Heart left ventricle (tissue), 16 donors: Measurements from ENCODE around the gene NR2F1. TPM values are rescaled to one million over a fixed set of nuclear protein-coding genes. Genes with fewer than 3 reads are reported as not detected.

Experiments
- ATAC-seq, 4 donors: fragments of 200-7000 bp; cut with Tn5 transposase; one replicate each; pipeline ENCODE4 v1.9.1; 2020 to 2022; ENCODE audit warnings: moderate library complexity in 4 of 4, mild to moderate bottlenecking in 3 of 4, moderate number of reproducible peaks in 1 of 4
- DNase-seq, 5 donors: peaks; one replicate each; pipeline ENCODE4 v3.0.0-alpha.2; 2020
- H3K27ac ChIP-seq, 12 donors: fragments of 200-600 bp; sonication (generic) in 4 of 12; one replicate each; pipeline versions ENCODE4 v1.5.0 to v1.8.0; 2016 to 2022; ENCODE audit warnings: mild to moderate bottlenecking in 2 of 12
- H3K27me3 ChIP-seq, 9 donors: fragments of 200-600 bp; sonication (generic) in 2 of 9; one replicate each; pipeline versions ENCODE4 v1.5.1 to v1.8.0; 2016 to 2022; ENCODE audit warnings: mild to moderate bottlenecking in 3 of 9
- H3K36me3 ChIP-seq, 9 donors: fragments of 200-600 bp; sonication (generic) in 2 of 9; one replicate each; pipeline versions ENCODE4 v1.5.0 to v1.8.0; 2018 to 2022; ENCODE audit warnings: mild to moderate bottlenecking in 2 of 9
- H3K4me1 ChIP-seq, 12 donors: fragments of 200-600 bp; sonication (generic) in 4 of 12; one replicate each; pipeline versions ENCODE4 v1.5.0 to v1.8.0; 2016 to 2022; ENCODE audit warnings: mild to moderate bottlenecking in 3 of 12
- H3K4me3 ChIP-seq, 12 donors: fragments of 200-600 bp; sonication (generic) in 4 of 12; one replicate each; pipeline versions ENCODE4 v1.5.0 to v1.8.0; 2017 to 2022; ENCODE audit warnings: mild to moderate bottlenecking in 9 of 12, moderate library complexity in 4 of 12
- H3K9me3 ChIP-seq, 12 donors: fragments of 200-600 bp; sonication (generic) in 4 of 12; one replicate each; pipeline versions ENCODE4 v1.5.0 to v1.8.0; 2016 to 2022; ENCODE audit warnings: mild to moderate bottlenecking in 1 of 12
- POLR2A ChIP-seq, 2 donors: fragments of 450-650 bp; IDR thresholded peaks; one replicate each; pipeline ENCODE4 v1.6.1; 2017; ENCODE audit warnings: antibody characterized with exemption in 2 of 2, mild to moderate bottlenecking in 2 of 2, moderate library complexity in 2 of 2
- WGBS, 4 donors: extraction: QIAGEN DNeasy Blood & Tissue Kit in 2 of 4; methylation state at CpG; one replicate each; pipeline versions ENCODE4 v1.1.5 to v1.1.7; 2013 to 2018; 5-methylcytosine and 5-hydroxymethylcytosine counted together
- intact Hi-C, 10 donors: fragments of 100-400 bp; cut with DNase I; formaldehyde crosslinking; loops; one replicate each; pipeline versions ENCODE4 v1.11.1 to v1.14.2; 2022
- polyA plus RNA-seq, 2 donors: library from polyadenylated mRNA; stranded (reverse); fragments of 200-250 nt; gene quantifications; one replicate each; pipeline ENCODE4 v1.2.3, GENCODE V29; 2013
- total RNA-seq, 9 donors: library from RNA; depleted of rRNA in 2 of 9; stranded (reverse); fragments of >200 nt in 2 of 9; fragmentation: NEBNext Ultra II Directional in 3 of 9; extraction: Animal tissue kit (Norgen Biotek cat#: 25700) in 3 of 9; gene quantifications; one replicate each; pipeline versions ENCODE4 v1.1.0 to v1.2.4, GENCODE V29; 2016 to 2023
- TF ChIP-seq, protein P1 (sequence below), 12 donors: fragments of 200-600 bp; sonication (generic) in 4 of 12; IDR thresholded peaks; one replicate each; pipeline versions ENCODE4 v1.5.0 to v1.8.0; 2018 to 2022; ENCODE audit warnings: antibody characterized with exemption in 12 of 12, mild to moderate bottlenecking in 5 of 12
- donor health status: ischemic (EF 13 %, LVEDD 7.1; RV severe dilation, severe dysfunction).
- donor health status: healthy with polysubstance abuse.
- donor health status: DM: no; HTN: yes; CAD: no.
- donor health status: DM: no; HTN: no; CAD: no.
- donor health status: ischemic (EF 25% LVEDD 6.9; RV normal size, moderate dysfunction).
- donor health status: ischemic (EF 25% LVEDD 5.7; RV mildly dilated, moderate dysfunction).
- donor health status: healthy.
- donor health status: DM: yes; HTN: yes; CAD: no.
- donor health status: ischemic (EF 35%, LVEDD 5.7; RV mildly dilated, moderate dysfunction).
- donor health status: nonischemic (EF 11% LVEDD 7.7; RV severe dilation, severe dysfunction).
- donor health status: DM: yes; HTN: yes; CAD: no.
- donor health status: PGD.
- donor health status: ischemic (EF 29% LVEDD 5.4; RV normal size, mild dysfunction).
- donor health status: nonischemic (EF 23%, LVEDD 6.1; RV moderate dilation, normal function).

Gene NR2F1
- total and polyA plus RNA-seq, 11 donors = 0.37 to 13.5 (median 0.57) TPM; not detected in 3

DNA sequence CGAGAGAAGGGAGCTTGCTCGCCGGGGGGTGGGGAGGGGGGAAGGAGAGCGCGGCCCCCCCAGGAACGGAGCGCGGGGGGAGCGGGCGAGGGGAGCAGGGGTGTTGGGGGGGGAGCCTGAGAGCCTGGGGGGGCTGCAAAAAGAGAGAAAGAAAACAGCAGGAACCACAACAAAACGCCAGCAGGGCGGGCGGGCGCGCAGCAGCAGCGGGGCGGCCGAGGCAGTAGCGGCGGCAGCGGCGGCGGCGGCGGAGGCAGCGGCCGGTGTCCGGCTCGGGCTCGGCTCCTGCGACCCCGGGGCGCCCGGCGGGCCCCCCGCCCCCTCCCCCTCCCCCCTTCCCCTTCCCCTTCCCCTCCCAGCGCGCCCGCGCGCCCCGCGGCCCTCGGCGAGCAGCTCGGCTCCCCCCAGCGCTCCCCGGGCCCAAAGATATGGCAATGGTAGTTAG lies 1.6 kb downstream of the NR2F1 start:
- Histone ChIP-seq H3K27ac (peak overlapping the region in 1 of 12 donors; percentile 51), H3K9me3 (no peaks in the 10 kb centered on the region), H3K27me3 (peaks cover 46 to 86% (median 69%) of the 10 kb centered on the region in 9 donors), H3K4me3 (peak overlapping the region in 11 of 12 donors; percentile 33 to 74 (median 50)), H3K36me3 (no peaks in the 10 kb centered on the region), H3K4me1 (peaks cover 5 to 49% (median 19%) of the 10 kb centered on the region in 12 donors)
- 1 to 4% (median 2%) methylated on average over 31 to 47 of the region's 48 CpGs for WGBS, 4 donors
- no peak for TF ChIP-seq POLR2A (IDR thresholded peaks at IDR 0.05)
- TF ChIP-seq, protein P1, sequence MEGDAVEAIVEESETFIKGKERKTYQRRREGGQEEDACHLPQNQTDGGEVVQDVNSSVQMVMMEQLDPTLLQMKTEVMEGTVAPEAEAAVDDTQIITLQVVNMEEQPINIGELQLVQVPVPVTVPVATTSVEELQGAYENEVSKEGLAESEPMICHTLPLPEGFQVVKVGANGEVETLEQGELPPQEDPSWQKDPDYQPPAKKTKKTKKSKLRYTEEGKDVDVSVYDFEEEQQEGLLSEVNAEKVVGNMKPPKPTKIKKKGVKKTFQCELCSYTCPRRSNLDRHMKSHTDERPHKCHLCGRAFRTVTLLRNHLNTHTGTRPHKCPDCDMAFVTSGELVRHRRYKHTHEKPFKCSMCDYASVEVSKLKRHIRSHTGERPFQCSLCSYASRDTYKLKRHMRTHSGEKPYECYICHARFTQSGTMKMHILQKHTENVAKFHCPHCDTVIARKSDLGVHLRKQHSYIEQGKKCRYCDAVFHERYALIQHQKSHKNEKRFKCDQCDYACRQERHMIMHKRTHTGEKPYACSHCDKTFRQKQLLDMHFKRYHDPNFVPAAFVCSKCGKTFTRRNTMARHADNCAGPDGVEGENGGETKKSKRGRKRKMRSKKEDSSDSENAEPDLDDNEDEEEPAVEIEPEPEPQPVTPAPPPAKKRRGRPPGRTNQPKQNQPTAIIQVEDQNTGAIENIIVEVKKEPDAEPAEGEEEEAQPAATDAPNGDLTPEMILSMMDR (IDR thresholded peaks at IDR 0.05) = no peak
- intact Hi-C loops = loop anchor here in 9 of 10 donors (5.0 to 10.0 kb wide), 7 partner anchors 213 to 1153 kb away; no protein-coding TSS in a partner anchor
- no peak for ATAC-seq
- DNase-seq = no peak

DNA sequence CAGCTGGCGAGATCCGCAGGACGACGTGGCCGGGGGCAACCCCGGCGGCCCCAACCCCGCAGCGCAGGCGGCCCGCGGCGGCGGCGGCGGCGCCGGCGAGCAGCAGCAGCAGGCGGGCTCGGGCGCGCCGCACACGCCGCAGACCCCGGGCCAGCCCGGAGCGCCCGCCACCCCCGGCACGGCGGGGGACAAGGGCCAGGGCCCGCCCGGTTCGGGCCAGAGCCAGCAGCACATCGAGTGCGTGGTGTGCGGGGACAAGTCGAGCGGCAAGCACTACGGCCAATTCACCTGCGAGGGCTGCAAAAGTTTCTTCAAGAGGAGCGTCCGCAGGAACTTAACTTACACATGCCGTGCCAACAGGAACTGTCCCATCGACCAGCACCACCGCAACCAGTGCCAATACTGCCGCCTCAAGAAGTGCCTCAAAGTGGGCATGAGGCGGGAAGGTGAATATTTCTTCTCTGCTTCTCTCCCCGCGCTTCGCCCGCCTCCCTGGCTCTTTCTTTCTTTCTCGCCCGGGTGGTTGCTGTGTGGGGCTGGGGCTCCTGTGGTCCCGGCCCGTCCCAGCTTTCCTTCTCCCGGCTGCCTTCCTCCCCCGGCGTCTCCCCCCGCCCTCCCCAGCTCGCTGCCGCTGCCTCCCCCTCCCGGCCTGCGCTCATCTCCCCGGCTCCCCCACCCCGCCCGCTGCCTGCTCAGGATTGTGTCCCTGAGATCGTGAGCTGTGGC lies 2.2 kb downstream of the NR2F1 start:
- H3K27me3 ChIP-seq = peaks cover 43 to 86% (median 66%) of the 10 kb centered on the region in 9 donors
- ATAC-seq (no peak), DNase-seq (peak in 1 of 5 donors; percentile 23)
- peaks cover 3 to 43% (median 16%) of the 10 kb centered on the region in 12 donors for H3K4me1 ChIP-seq
- H3K9me3 ChIP-seq = no peaks in the 10 kb centered on the region
- peak overlapping the region in 1 of 12 donors; percentile 40 for H3K27ac ChIP-seq
- intact Hi-C loops = loop anchor here in 4 of 10 donors (10.0 kb wide), 3 partner anchors 330 to 1150 kb away; no protein-coding TSS in a partner anchor
- TF ChIP-seq, protein P1 (IDR thresholded peaks at IDR 0.05) = no peak
- no peak for TF ChIP-seq POLR2A (IDR thresholded peaks at IDR 0.05)
- H3K4me3 ChIP-seq = peak overlapping the region; percentile 15 to 74 (median 50)
- H3K36me3 ChIP-seq = no peaks in the 10 kb centered on the region
- 1 to 3% (median 1%) methylated on average over 34 to 70 of the region's 70 CpGs for WGBS, 4 donors

DNA sequence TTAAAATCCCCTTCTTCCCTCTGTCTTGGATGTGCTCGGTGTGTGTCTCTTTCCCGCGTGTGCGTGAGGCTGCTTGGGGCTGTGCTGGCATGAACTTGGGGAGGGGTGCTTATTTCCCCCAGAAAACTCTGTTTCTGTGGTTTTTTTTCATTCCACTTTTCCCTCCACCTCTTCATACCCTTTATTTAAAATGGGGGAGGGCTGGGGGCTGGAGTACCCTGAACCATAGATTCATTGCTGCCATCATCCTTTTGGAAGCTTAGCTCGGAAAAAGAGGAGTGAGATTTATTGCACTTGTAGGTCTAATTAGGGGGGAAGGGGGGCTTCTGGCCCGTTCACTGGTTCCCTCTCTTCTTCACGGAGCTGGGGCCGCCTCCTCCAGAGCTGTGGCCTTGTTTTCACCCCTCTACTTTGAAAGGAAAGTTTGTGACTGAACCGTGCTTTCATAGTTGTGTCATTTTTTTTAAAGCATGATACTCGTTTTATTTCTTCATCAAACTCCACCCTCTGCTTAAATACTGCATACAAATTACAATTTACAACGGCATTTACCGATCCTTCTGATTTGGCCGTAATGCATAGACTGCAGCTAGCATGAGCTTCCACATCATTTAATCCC lies 2.9 kb downstream of the NR2F1 start:
- Histone ChIP-seq H3K9me3 (no peaks in the 10 kb centered on the region), H3K36me3 (no peaks in the 10 kb centered on the region), H3K27me3 (peaks cover 37 to 86% (median 60%) of the 10 kb centered on the region in 9 donors), H3K4me3 (peak overlapping the region in 7 of 12 donors; percentile 24 to 74 (median 57)), H3K4me1 (peaks cover 0 to 37% (median 10%) of the 10 kb centered on the region in 12 donors), H3K27ac (peak overlapping the region in 1 of 12 donors; percentile 40)
- TF ChIP-seq, protein P1 (IDR thresholded peaks at IDR 0.05) = no peak
- TF ChIP-seq POLR2A (IDR thresholded peaks at IDR 0.05) = no peak
- DNase-seq (no peak), ATAC-seq (no peak)
- 16 to 25% (median 22%) methylated on average over 13 of the region's 13 CpGs for WGBS, 4 donors
- intact Hi-C loops = loop anchor here in 4 of 10 donors (10.0 kb wide), 3 partner anchors 329 to 1149 kb away; no protein-coding TSS in a partner anchor
